Skin of body (tissue), 2 donors: Measurements from ENCODE around the gene DPP6. TPM values are rescaled to one million over a fixed set of nuclear protein-coding genes. Genes with fewer than 3 reads are reported as not detected.

ENCODE experiments used
- DNase-seq: peaks from one replicate; lab custom pipeline; 2025; lab: John Stamatoyannopoulos, UW
- total RNA-seq: library from RNA; depleted of rRNA; stranded (reverse); fragments of >200 nt; gene quantifications from one replicate; pipeline ENCODE4 v1.2.3, GENCODE V29; 2014

Gene DPP6
- total RNA-seq, 1 donor from 2014 or later = 2.0 TPM

- no peak for DNase-seq
Observed at GRCh38 chr7:154794147-154794780, 742.1 kb downstream of the DPP6 start.

GRCh38 chr7:154795014-154795413 is 742.8 kb downstream of the DPP6 start:
- no peak for DNase-seq

GRCh38 chr7:154795437-154795836 is 743.2 kb downstream of the DPP6 start:
- no peak for DNase-seq

GRCh38 chr7:154804449-154804848 is 752.3 kb downstream of the DPP6 start:
- no peak for DNase-seq

- no peak for DNase-seq
Observed at GRCh38 chr7:154812027-154812426, 759.8 kb downstream of the DPP6 start.

GRCh38 chr7:154817224-154817896 is 765.2 kb downstream of the DPP6 start:
- DNase-seq = no peak

GRCh38 chr7:154827007-154827406 is 774.8 kb downstream of the DPP6 start:
- no peak for DNase-seq

GRCh38 chr7:154832557-154833138 is 780.5 kb downstream of the DPP6 start:
- DNase-seq = no peak

- no peak for DNase-seq
Observed at GRCh38 chr7:154836021-154836448, 783.8 kb downstream of the DPP6 start.

GRCh38 chr7:154837087-154837486 is 784.9 kb downstream of the DPP6 start:
- no peak for DNase-seq

- DNase-seq = no peak
Observed at GRCh38 chr7:154837622-154838021, 785.4 kb downstream of the DPP6 start.

- no peak for DNase-seq
Observed at GRCh38 chr7:154840086-154840485, 787.9 kb downstream of the DPP6 start.

GRCh38 chr7:154841731-154842331 is 789.6 kb downstream of the DPP6 start:
- DNase-seq = no peak

GRCh38 chr7:154842591-154842990 is 790.4 kb downstream of the DPP6 start:
- DNase-seq = no peak

- no peak for DNase-seq
Observed at GRCh38 chr7:154843670-154844237, 791.6 kb downstream of the DPP6 start.

- no peak for DNase-seq
Observed at GRCh38 chr7:154844499-154844898, 792.3 kb downstream of the DPP6 start.

- no peak for DNase-seq
Observed at GRCh38 chr7:154844955-154845354, 792.8 kb downstream of the DPP6 start.

GRCh38 chr7:154848464-154848863 is 796.3 kb downstream of the DPP6 start:
- no peak for DNase-seq

GRCh38 chr7:154852205-154852604 is 800.0 kb downstream of the DPP6 start:
- DNase-seq = no peak

GRCh38 chr7:154853063-154853726 is 801.0 kb downstream of the DPP6 start:
- no peak for DNase-seq

- no peak for DNase-seq
Observed at GRCh38 chr7:154853727-154854095, 801.5 kb downstream of the DPP6 start.

GRCh38 chr7:154854836-154855235 is 802.6 kb downstream of the DPP6 start:
- no peak for DNase-seq
